Inflammatory macrophage treated with lipopolysaccharide for 1 hour (primary cell): ENCODE data around the gene MMADHC.

Source experiments
- DNase-seq, 2 donors: peaks; one replicate each; pipeline ENCODE4 v3.0.0-alpha.2; 2020 to 2022

MMADHC gene

GRCh38 chr2:149587220-149587949, at the start of gene MMADHC:
Gene MMADHC, minus strand, starts transcription at chr2:149587775. Its CDS starts 678 bp downstream, at chr2:149587097.
- peak; percentile 82 to 87 for DNase-seq

GRCh38 chr2:149634103-149634502, 46.5 kb upstream of the MMADHC start:
- no peak for DNase-seq

- DNase-seq, result no peak
These were observed 42.9 kb upstream of the MMADHC start for GRCh38 chr2:149630445-149630844.

GRCh38 chr2:149629026-149629425, 41.5 kb upstream of the MMADHC start:
- no peak for DNase-seq

GRCh38 chr2:149627111-149627801, 39.7 kb upstream of the MMADHC start:
- DNase-seq, result no peak

GRCh38 chr2:149625671-149626070, 38.1 kb upstream of the MMADHC start:
- DNase-seq, result peak; percentile 3 to 7

GRCh38 chr2:149625271-149625670, 37.7 kb upstream of the MMADHC start:
- DNase-seq, result no peak

GRCh38 chr2:149622343-149622742, 34.8 kb upstream of the MMADHC start:
- DNase-seq, result no peak

- no peak for DNase-seq
These were observed 29.9 kb upstream of the MMADHC start for GRCh38 chr2:149617476-149617875.

GRCh38 chr2:149616681-149617456, 29.3 kb upstream of the MMADHC start:
- DNase-seq, result no peak

GRCh38 chr2:149613704-149614103, 26.1 kb upstream of the MMADHC start:
- no peak for DNase-seq

- no peak for DNase-seq
These were observed 24.5 kb upstream of the MMADHC start for GRCh38 chr2:149612122-149612521.

GRCh38 chr2:149611100-149611820, 23.7 kb upstream of the MMADHC start:
- DNase-seq, result no peak

GRCh38 chr2:149606251-149606811, 18.8 kb upstream of the MMADHC start:
- no peak for DNase-seq

- DNase-seq, result no peak
These were observed 15.7 kb upstream of the MMADHC start for GRCh38 chr2:149603248-149603647.

GRCh38 chr2:149601141-149601796, 13.7 kb upstream of the MMADHC start:
- DNase-seq, result peak; percentile 28 to 30

- peak; percentile 44 to 81 for DNase-seq
These were observed 10.2 kb upstream of the MMADHC start for GRCh38 chr2:149597668-149598326.

GRCh38 chr2:149597050-149597667, 9.6 kb upstream of the MMADHC start:
- no peak for DNase-seq

GRCh38 chr2:149596471-149596870, 8.9 kb upstream of the MMADHC start:
- no peak for DNase-seq

- DNase-seq, result no peak
These were observed 7.7 kb upstream of the MMADHC start for GRCh38 chr2:149595056-149595963.
